ENCODE measurements around the gene PCGF3.

DNA sequence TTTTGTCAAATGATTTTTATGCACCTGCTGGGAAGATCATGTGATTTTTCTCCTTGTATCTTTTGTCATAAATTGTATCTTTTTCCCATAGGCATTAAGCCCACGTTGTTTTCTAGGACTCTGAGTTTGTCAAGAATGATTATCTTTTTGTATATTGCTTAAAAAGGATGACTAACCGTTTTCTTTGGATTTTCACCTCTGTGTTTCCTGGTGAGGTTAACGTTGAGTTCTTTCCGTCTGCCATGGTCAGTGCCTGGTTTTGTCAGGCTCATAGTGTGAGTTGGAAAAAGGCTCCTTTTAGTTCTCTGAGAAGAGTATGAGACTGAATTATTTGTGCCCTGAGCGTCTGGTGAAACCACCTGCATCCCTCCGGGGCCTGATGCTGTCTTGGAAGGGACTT is 21.9 kb downstream of the PCGF3 start:
- TF ChIP-seq, protein P1, sequence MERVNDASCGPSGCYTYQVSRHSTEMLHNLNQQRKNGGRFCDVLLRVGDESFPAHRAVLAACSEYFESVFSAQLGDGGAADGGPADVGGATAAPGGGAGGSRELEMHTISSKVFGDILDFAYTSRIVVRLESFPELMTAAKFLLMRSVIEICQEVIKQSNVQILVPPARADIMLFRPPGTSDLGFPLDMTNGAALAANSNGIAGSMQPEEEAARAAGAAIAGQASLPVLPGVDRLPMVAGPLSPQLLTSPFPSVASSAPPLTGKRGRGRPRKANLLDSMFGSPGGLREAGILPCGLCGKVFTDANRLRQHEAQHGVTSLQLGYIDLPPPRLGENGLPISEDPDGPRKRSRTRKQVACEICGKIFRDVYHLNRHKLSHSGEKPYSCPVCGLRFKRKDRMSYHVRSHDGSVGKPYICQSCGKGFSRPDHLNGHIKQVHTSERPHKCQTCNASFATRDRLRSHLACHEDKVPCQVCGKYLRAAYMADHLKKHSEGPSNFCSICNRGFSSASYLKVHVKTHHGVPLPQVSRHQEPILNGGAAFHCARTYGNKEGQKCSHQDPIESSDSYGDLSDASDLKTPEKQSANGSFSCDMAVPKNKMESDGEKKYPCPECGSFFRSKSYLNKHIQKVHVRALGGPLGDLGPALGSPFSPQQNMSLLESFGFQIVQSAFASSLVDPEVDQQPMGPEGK (CRISPR knock-in tag; IDR thresholded peaks at IDR 0.05; ENCODE audit: borderline replicate concordance), result no peak
- TF ChIP-seq ZNF8 (CRISPR knock-in tag; IDR thresholded peaks at IDR 0.05) (no peak), ZNF70 (CRISPR knock-in tag; IDR thresholded peaks at IDR 0.05) (no peak), ISL1 (CRISPR knock-in tag; IDR thresholded peaks at IDR 0.05) (no peak), BACH2 (CRISPR knock-in tag; IDR thresholded peaks at IDR 0.05; ENCODE audit: borderline replicate concordance) (no peak), PPARA (CRISPR knock-in tag; IDR thresholded peaks at IDR 0.05; ENCODE audit: borderline replicate concordance) (no peak), RARB (CRISPR knock-in tag; IDR thresholded peaks at IDR 0.05) (no peak)

Data from SK-N-SH treated with all-trans-retinoic acid at 6 μM for 48 hours (cell line).